Ectodermal cell (in vitro differentiated cells): ENCODE data around the gene KCTD1. TPM values are rescaled to one million over a fixed set of nuclear protein-coding genes. Genes with fewer than 3 reads are reported as not detected.

Experiments
- H3K27ac ChIP-seq: 2 replicates; pipeline ENCODE4 v1.7.0; 2013; ENCODE audit warnings: mild to moderate bottlenecking, low read depth, low read length; ENCODE audit not compliant: insufficient read depth, poor library complexity, severe bottlenecking
- H3K27me3 ChIP-seq: 2 replicates; pipeline ENCODE4 v1.7.0; 2013; ENCODE audit warnings: mild to moderate bottlenecking, low read length; ENCODE audit not compliant: insufficient read depth, control insufficient read depth, poor library complexity, severe bottlenecking
- H3K36me3 ChIP-seq: one replicate; pipeline ENCODE4 v1.7.0; 2013; ENCODE audit warnings: low read length; ENCODE audit not compliant: control insufficient read depth, insufficient read depth
- H3K4me1 ChIP-seq: one replicate; pipeline ENCODE4 v1.7.0; 2013; ENCODE audit warnings: low read length; ENCODE audit not compliant: control insufficient read depth, insufficient read depth
- H3K4me3 ChIP-seq: 2 replicates; pipeline ENCODE4 v1.7.0; 2013; ENCODE audit warnings: low read depth, low read length, control low read depth; ENCODE audit not compliant: insufficient read depth
- H3K9me3 ChIP-seq: 2 replicates; pipeline ENCODE4 v1.7.0; 2013; ENCODE audit warnings: mild to moderate bottlenecking, low read length, moderate library complexity; ENCODE audit not compliant: control insufficient read depth
- WGBS, 2 experiments: methylation state at CpG; one replicate each; pipeline ENCODE4 v1.1.7; 2013; ENCODE audit warnings: missing lambda C conversion rate in 2 of 2; 5-methylcytosine and 5-hydroxymethylcytosine counted together
- polyA plus RNA-seq, 4 experiments: library from polyadenylated mRNA; stranded (reverse); fragments of 50-300 nt; gene quantifications; one replicate each; pipeline ENCODE4 v1.2.3, GENCODE V29; 2013

Gene KCTD1
- 24.3 TPM for polyA plus RNA-seq (2013, experiment 1 of 4)
- 22.7 TPM for polyA plus RNA-seq (2013, experiment 2 of 4)
- 21.1 TPM for polyA plus RNA-seq (2013, experiment 3 of 4)
- 22.2 TPM for polyA plus RNA-seq (2013, experiment 4 of 4)

- H3K27me3 ChIP-seq: peaks cover 75% of the 10 kb centered on the region
- WGBS, 2 experiments: 0 to 1% methylated on average over 85 to 86 of the region's 88 CpGs
These were observed at the start of gene KCTD1 for GRCh38 chr18:26548415-26549262. KCTD1 (minus strand) TSS chr18:26548553; CDS start chr18:26548536, 17 bp downstream.

GRCh38 chr18:26593365-26594320, 45.3 kb upstream of the KCTD1 start:
- Histone ChIP-seq H3K9me3 (no peaks in the 10 kb centered on the region), H3K27me3 (no peaks in the 10 kb centered on the region), H3K4me3 (no peak overlapping the region), H3K36me3 (no peaks in the 10 kb centered on the region), H3K4me1 (no peaks in the 10 kb centered on the region), H3K27ac (no peak overlapping the region)
- 88 to 90% methylated on average over 2 of the region's 2 CpGs for WGBS, 2 experiments

More at GRCh38 chr18:26548415-26549262, at the start of gene KCTD1:
- H3K36me3 ChIP-seq: no peaks in the 10 kb centered on the region
- no peaks in the 10 kb centered on the region for H3K9me3 ChIP-seq
- H3K27ac ChIP-seq: no peak within 1 kb of the TSS
- peaks cover 40% of the 10 kb centered on the region for H3K4me1 ChIP-seq
- peak within 1 kb of the TSS; percentile 61 for H3K4me3 ChIP-seq

GRCh38 chr18:26584745-26585144, 36.4 kb upstream of the KCTD1 start:
- no peaks in the 10 kb centered on the region for H3K27me3 ChIP-seq

GRCh38 chr18:26579941-26580618, 31.7 kb upstream of the KCTD1 start:
- peaks cover 6% of the 10 kb centered on the region for H3K4me1 ChIP-seq
- H3K27me3 ChIP-seq: peaks cover 5% of the 10 kb centered on the region
- no peaks in the 10 kb centered on the region for H3K9me3 ChIP-seq
- H3K36me3 ChIP-seq: no peaks in the 10 kb centered on the region
- H3K27ac ChIP-seq: no peak overlapping the region
- no peak overlapping the region for H3K4me3 ChIP-seq
- WGBS, 2 experiments: 75 to 79% methylated on average over 6 of the region's 6 CpGs

More at GRCh38 chr18:26584745-26585144, 36.4 kb upstream of the KCTD1 start:
- H3K4me3 ChIP-seq: no peak overlapping the region
- H3K9me3 ChIP-seq: no peaks in the 10 kb centered on the region
- 85 to 88% methylated on average over 6 of the region's 6 CpGs for WGBS, 2 experiments
- no peak overlapping the region for H3K27ac ChIP-seq
- H3K36me3 ChIP-seq: no peaks in the 10 kb centered on the region
- H3K4me1 ChIP-seq: no peaks in the 10 kb centered on the region

GRCh38 chr18:26575865-26576217, 27.5 kb upstream of the KCTD1 start:
- no peaks in the 10 kb centered on the region for H3K36me3 ChIP-seq
- 71 to 86% methylated on average over 8 of the region's 8 CpGs for WGBS, 2 experiments
- H3K9me3 ChIP-seq: no peaks in the 10 kb centered on the region
- peaks cover 14% of the 10 kb centered on the region for H3K27me3 ChIP-seq
- no peak overlapping the region for H3K27ac ChIP-seq
- peaks cover 6% of the 10 kb centered on the region for H3K4me1 ChIP-seq
- H3K4me3 ChIP-seq: no peak overlapping the region

GRCh38 chr18:26574958-26575864, 26.9 kb upstream of the KCTD1 start:
- Histone ChIP-seq H3K9me3 (no peaks in the 10 kb centered on the region), H3K36me3 (no peaks in the 10 kb centered on the region), H3K4me3 (peak overlapping the region; percentile 17), H3K4me1 (peaks cover 6% of the 10 kb centered on the region), H3K27me3 (peaks cover 14% of the 10 kb centered on the region), H3K27ac (no peak overlapping the region)
- 11% methylated on average over 27 of the region's 27 CpGs for WGBS, 2 experiments

GRCh38 chr18:26568926-26569665, 20.7 kb upstream of the KCTD1 start:
- Histone ChIP-seq H3K27me3 (no peaks in the 10 kb centered on the region), H3K4me3 (no peak overlapping the region), H3K36me3 (no peaks in the 10 kb centered on the region), H3K9me3 (no peaks in the 10 kb centered on the region), H3K27ac (no peak overlapping the region), H3K4me1 (peaks cover 8% of the 10 kb centered on the region)
- 13 to 20% methylated on average over 2 to 4 of the region's 5 CpGs for WGBS, 2 experiments

GRCh38 chr18:26568513-26568912, 20.2 kb upstream of the KCTD1 start:
- H3K27ac ChIP-seq: no peak overlapping the region

More at GRCh38 chr18:26568513-26568912, 20.2 kb upstream of the KCTD1 start:
- 100% methylated on average over 1 of the region's 1 CpG; no CpG with 5 or more reads in 1 of the 2 experiments for WGBS, 2 experiments
- Histone ChIP-seq H3K36me3 (no peaks in the 10 kb centered on the region), H3K4me1 (peaks cover 8% of the 10 kb centered on the region), H3K9me3 (no peaks in the 10 kb centered on the region), H3K27me3 (no peaks in the 10 kb centered on the region), H3K4me3 (no peak overlapping the region)
